ENCODE results near the gene YIPF1.
"Not testable (repeated sequence)": the region's sequence is repeated elsewhere in the genome, so short reads cannot be mapped to it uniquely, and the experiment has no call there.

DNA sequence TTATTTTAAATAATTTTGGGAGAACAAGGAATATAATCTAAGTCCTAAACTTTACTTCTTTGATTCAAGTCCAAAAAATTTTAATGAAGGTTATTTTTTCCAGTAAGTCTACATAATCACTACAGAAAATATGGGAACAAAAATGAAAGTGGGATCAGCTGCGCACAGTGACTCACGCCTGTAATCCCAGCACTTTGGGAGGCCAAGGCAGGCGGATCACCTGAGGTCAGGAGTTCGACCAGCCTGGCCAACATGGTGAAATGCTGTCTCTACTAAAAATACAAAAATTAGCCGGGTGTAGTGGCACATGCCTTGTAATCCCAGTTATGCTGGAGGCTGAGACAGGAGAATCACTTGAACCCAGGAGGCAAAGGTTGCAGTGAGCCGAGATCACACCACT lies 6.0 kb downstream of the YIPF1 start:
- TF ChIP-seq, protein P1, sequence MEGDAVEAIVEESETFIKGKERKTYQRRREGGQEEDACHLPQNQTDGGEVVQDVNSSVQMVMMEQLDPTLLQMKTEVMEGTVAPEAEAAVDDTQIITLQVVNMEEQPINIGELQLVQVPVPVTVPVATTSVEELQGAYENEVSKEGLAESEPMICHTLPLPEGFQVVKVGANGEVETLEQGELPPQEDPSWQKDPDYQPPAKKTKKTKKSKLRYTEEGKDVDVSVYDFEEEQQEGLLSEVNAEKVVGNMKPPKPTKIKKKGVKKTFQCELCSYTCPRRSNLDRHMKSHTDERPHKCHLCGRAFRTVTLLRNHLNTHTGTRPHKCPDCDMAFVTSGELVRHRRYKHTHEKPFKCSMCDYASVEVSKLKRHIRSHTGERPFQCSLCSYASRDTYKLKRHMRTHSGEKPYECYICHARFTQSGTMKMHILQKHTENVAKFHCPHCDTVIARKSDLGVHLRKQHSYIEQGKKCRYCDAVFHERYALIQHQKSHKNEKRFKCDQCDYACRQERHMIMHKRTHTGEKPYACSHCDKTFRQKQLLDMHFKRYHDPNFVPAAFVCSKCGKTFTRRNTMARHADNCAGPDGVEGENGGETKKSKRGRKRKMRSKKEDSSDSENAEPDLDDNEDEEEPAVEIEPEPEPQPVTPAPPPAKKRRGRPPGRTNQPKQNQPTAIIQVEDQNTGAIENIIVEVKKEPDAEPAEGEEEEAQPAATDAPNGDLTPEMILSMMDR (IDR thresholded peaks at IDR 0.05), result not testable (repeated sequence)
- TF ChIP-seq POLR2A (IDR thresholded peaks at IDR 0.05), result not testable (repeated sequence)

Measured in tibial nerve (tissue), 3 donors.